ENCODE results near the gene NDUFB3. TPM values are rescaled to one million over a fixed set of nuclear protein-coding genes. Genes with fewer than 3 reads are reported as not detected.
"Not testable (repeated sequence)": the region's sequence is repeated elsewhere in the genome, so short reads cannot be mapped to it uniquely, and the experiment has no call there.

NDUFB3 gene
- total and polyA plus RNA-seq, 2 experiments from 2014 or later, result 34.3 to 230 TPM

DNA sequence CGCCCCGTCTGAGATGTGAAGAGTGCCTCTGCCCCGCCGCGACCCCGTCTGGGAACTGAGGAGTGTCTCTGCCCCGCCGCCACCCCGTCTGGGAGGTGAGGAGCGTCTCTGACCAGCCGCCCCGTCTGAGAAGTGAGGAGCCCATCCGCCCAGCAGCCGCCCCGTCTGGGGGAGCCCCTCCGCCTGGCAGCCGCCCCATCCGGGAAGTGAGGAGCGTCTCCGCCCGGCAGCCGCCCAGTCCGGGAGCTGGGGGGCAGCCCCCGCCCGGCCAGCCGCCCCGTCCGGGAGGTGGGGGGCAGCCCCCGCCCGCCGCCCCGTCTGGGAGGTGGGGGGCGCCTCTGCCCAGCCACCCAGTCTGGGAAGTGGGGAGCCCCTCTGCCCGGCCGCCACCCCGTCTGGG lies 29.4 kb upstream of the NDUFB3 start:
- not testable (repeated sequence) for ATAC-seq; H3K27me3 ChIP-seq (ENCODE audit: insufficient read depth); H3K27ac Mint-ChIP-seq; H3K4me3 Mint-ChIP-seq; H2AFZ ChIP-seq; H3K4me2 ChIP-seq; H3K4me1 Mint-ChIP-seq; H3F3A ChIP-seq (replicated peaks; ENCODE audit: low read depth); H3K36me3 ChIP-seq (ENCODE audit: insufficient read depth); H4K20me1 ChIP-seq (replicated peaks; ENCODE audit: insufficient read depth); H3K9me2 ChIP-seq (ENCODE audit: insufficient read depth); H3K27ac ChIP-seq (ENCODE audit: low read depth); H3K4me3 ChIP-seq; H3K79me2 ChIP-seq (replicated peaks; ENCODE audit: insufficient read depth); DNase-seq (ENCODE audit: low spot score); H3K4me1 ChIP-seq (ENCODE audit: insufficient read depth); H3K27me3 Mint-ChIP-seq (ENCODE audit: insufficient read depth, low read depth, poor library complexity)
- Mint-ChIP-seq H3K9me3 (peaks cover 25% of the 10 kb centered on the region; the same call in 2 of the 3 replicates), H3K36me3 (ENCODE audit: low read depth) (peaks cover 17% of the 10 kb centered on the region; the same call in 2 of the 3 replicates)

DNA sequence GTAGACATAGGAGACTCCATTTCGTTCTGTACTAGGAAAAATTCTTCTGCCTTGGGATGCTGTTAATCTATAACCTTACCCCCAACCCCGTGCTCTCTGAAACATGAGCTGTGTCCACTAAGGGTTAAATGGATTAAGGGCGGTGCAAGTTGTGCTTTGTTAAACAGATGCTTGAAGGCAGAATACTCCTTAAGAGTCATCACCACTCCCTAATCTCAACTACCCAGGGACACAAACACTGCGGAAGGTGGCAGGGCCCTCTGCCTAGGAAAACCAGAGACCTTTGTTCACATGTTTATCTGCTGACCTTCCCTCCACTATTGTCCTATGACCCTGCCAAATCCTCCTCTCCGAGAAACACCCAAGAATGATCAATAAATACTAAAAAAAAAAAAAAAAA lies 28.8 kb upstream of the NDUFB3 start:
- H3K4me1 Mint-ChIP-seq; H3F3A ChIP-seq (replicated peaks; ENCODE audit: low read depth); H3K27ac ChIP-seq (ENCODE audit: low read depth); H3K4me2 ChIP-seq; H3K4me3 ChIP-seq; H4K20me1 ChIP-seq (replicated peaks; ENCODE audit: insufficient read depth); DNase-seq (ENCODE audit: low spot score); H3K9me2 ChIP-seq (ENCODE audit: insufficient read depth); H3K27me3 ChIP-seq (ENCODE audit: insufficient read depth); H3K4me1 ChIP-seq (ENCODE audit: insufficient read depth); H3K4me3 Mint-ChIP-seq; H3K27ac Mint-ChIP-seq; H3K36me3 ChIP-seq (ENCODE audit: insufficient read depth); H2AFZ ChIP-seq; H3K27me3 Mint-ChIP-seq (ENCODE audit: insufficient read depth, low read depth, poor library complexity); H3K79me2 ChIP-seq (replicated peaks; ENCODE audit: insufficient read depth); ATAC-seq: not testable (repeated sequence)
- peaks cover 23% of the 10 kb centered on the region; the same call in 2 of the 3 replicates for H3K9me3 Mint-ChIP-seq
- H3K36me3 Mint-ChIP-seq (ENCODE audit: low read depth), result peaks cover 17% of the 10 kb centered on the region; the same call in 2 of the 3 replicates

DNA sequence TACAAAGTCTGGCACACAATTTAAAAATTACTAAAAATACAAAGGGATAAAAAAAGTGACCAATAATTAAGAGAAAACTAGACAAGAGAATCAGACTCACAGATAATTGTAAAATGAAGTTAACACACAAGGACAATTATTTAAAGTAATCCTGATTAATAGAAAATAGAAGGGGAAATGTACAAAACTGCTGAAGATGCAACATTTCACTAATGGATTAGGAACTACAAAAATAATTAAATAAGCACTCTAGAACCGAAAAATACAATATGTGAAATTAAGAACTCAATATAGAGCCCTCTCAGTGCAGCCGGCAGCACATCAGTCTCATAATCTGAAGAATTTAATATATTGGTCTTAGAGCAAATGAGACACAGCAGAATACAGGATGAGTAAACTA lies 24.9 kb upstream of the NDUFB3 start:
- Histone ChIP-seq H3K4me1 (ENCODE audit: insufficient read depth) (no peaks in the 10 kb centered on the region), H3K27ac (ENCODE audit: low read depth) (no peak overlapping the region), H3K79me2 (replicated peaks; ENCODE audit: insufficient read depth) (peaks cover 4% of the 10 kb centered on the region; the same call in 1 of the 2 replicates), H3K4me3 (no peak overlapping the region), H3F3A (replicated peaks; ENCODE audit: low read depth) (no peaks in the 10 kb centered on the region), H3K27me3 (ENCODE audit: insufficient read depth) (no peaks in the 10 kb centered on the region), H3K9me2 (ENCODE audit: insufficient read depth) (no peaks in the 10 kb centered on the region), H3K36me3 (ENCODE audit: insufficient read depth) (no peaks in the 10 kb centered on the region), H3K4me2 (no peak overlapping the region), H2AFZ (no peak overlapping the region), H4K20me1 (replicated peaks; ENCODE audit: insufficient read depth) (no peaks in the 10 kb centered on the region)
- no peaks in the 10 kb centered on the region for H3K4me1 Mint-ChIP-seq
- H3K36me3 Mint-ChIP-seq (ENCODE audit: low read depth), result peaks cover 13% of the 10 kb centered on the region; the same call in 2 of the 3 replicates
- peaks cover 10% of the 10 kb centered on the region; the same call in 2 of the 3 replicates for H3K9me3 Mint-ChIP-seq
- DNase-seq (ENCODE audit: low spot score), result no peak
- H3K4me3 Mint-ChIP-seq, result no peak overlapping the region
- no peak for ATAC-seq
- no peak overlapping the region for H3K27ac Mint-ChIP-seq
- no peaks in the 10 kb centered on the region for H3K27me3 Mint-ChIP-seq (ENCODE audit: insufficient read depth, low read depth, poor library complexity)
- TF ChIP-seq, protein P1, sequence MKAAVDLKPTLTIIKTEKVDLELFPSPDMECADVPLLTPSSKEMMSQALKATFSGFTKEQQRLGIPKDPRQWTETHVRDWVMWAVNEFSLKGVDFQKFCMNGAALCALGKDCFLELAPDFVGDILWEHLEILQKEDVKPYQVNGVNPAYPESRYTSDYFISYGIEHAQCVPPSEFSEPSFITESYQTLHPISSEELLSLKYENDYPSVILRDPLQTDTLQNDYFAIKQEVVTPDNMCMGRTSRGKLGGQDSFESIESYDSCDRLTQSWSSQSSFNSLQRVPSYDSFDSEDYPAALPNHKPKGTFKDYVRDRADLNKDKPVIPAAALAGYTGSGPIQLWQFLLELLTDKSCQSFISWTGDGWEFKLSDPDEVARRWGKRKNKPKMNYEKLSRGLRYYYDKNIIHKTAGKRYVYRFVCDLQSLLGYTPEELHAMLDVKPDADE (IDR thresholded peaks at IDR 0.05), result no peak
- TF ChIP-seq CREB1 (CRISPR knock-in tag; IDR thresholded peaks at IDR 0.05; ENCODE audit: low read depth) (no peak), ZNF114 (CRISPR knock-in tag; IDR thresholded peaks at IDR 0.05) (no peak), ZNF462 (CRISPR knock-in tag; IDR thresholded peaks at IDR 0.05) (no peak), JUNB (IDR thresholded peaks at IDR 0.05; ENCODE audit: unreplicated experiment) (no peak), POLR2AphosphoS5 (IDR thresholded peaks at IDR 0.05; ENCODE audit: low read depth) (no peak), STAT1 (IDR thresholded peaks at IDR 0.05; ENCODE audit: unreplicated experiment) (no peak), ZNF331 (CRISPR knock-in tag; IDR thresholded peaks at IDR 0.05; ENCODE audit: low read depth) (no peak)
- TF ChIP-seq, protein P2, sequence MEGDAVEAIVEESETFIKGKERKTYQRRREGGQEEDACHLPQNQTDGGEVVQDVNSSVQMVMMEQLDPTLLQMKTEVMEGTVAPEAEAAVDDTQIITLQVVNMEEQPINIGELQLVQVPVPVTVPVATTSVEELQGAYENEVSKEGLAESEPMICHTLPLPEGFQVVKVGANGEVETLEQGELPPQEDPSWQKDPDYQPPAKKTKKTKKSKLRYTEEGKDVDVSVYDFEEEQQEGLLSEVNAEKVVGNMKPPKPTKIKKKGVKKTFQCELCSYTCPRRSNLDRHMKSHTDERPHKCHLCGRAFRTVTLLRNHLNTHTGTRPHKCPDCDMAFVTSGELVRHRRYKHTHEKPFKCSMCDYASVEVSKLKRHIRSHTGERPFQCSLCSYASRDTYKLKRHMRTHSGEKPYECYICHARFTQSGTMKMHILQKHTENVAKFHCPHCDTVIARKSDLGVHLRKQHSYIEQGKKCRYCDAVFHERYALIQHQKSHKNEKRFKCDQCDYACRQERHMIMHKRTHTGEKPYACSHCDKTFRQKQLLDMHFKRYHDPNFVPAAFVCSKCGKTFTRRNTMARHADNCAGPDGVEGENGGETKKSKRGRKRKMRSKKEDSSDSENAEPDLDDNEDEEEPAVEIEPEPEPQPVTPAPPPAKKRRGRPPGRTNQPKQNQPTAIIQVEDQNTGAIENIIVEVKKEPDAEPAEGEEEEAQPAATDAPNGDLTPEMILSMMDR (conservative IDR thresholded peaks at IDR 0.05; ENCODE audit: low read depth in 2 of 2), result no peak

All from GM23338 (cell line).